Activated CD4-positive, alpha-beta memory T cell treated with anti-CD3 and anti-CD28 coated beads, Interleukin-2, amount 10 ng/mL, durations not matched to agents 7 days and 5 days (primary cell): ENCODE measurements around the gene COX4I1. TPM values are rescaled to one million over a fixed set of nuclear protein-coding genes. Genes with fewer than 3 reads are reported as not detected.

Experiments
- CTCF ChIA-PET: fragments of 350-600 bp; sonication (Branson Sonifier 250); formaldehyde crosslinking; loops from one replicate; lab custom pipeline; 2021; ENCODE audit warnings: antibody characterized with exemption, inconsistent platforms; lab: Charles Lee
- POLR2A ChIA-PET: fragments of 350-600 bp; sonication (Branson Sonifier 250); formaldehyde crosslinking; loops from one replicate; lab custom pipeline; 2021; ENCODE audit warnings: antibody characterized with exemption; lab: Charles Lee
- DNase-seq: peaks from one replicate; pipeline ENCODE4 v3.0.0-alpha.2; 2020
- H3K27ac Mint-ChIP-seq: one replicate; pipeline ENCODE4 v1.8.0; 2021; ENCODE audit warnings: mild to moderate bottlenecking, mixed read lengths
- H3K27me3 Mint-ChIP-seq: one replicate; pipeline ENCODE4 v1.8.0; 2021; ENCODE audit warnings: mixed read lengths
- H3K36me3 Mint-ChIP-seq: one replicate; pipeline ENCODE4 v1.8.0; 2021; ENCODE audit warnings: low read depth, mixed read lengths
- H3K4me1 Mint-ChIP-seq: one replicate; pipeline ENCODE4 v1.8.0; 2021; ENCODE audit warnings: mixed read lengths
- H3K4me3 Mint-ChIP-seq: one replicate; pipeline ENCODE4 v1.8.0; 2021; ENCODE audit warnings: mild to moderate bottlenecking, mixed read lengths
- H3K9me3 Mint-ChIP-seq: one replicate; pipeline ENCODE4 v1.8.0; 2021; ENCODE audit warnings: mixed read lengths
- total RNA-seq, 2 experiments: library from RNA; stranded (reverse); gene quantifications; one replicate each; pipeline ENCODE4 v1.2.3, GENCODE V29; 2021

The COX4I1 gene
- total RNA-seq: 100 to 1,000 TPM; 450 to 456 TPM

- Mint-ChIP-seq H3K27me3 (no peaks in the 10 kb centered on the region), H3K36me3 (peaks cover 47% of the 10 kb centered on the region), H3K4me3 (peak within 1 kb of the TSS; percentile 91), H3K27ac (peak within 1 kb of the TSS; percentile 89), H3K9me3 (no peaks in the 10 kb centered on the region), H3K4me1 (peaks cover 47% of the 10 kb centered on the region)
- POLR2A ChIA-PET: interaction anchor here (0.8 to 1.5 kb wide), 6 partner anchors 8 to 1683 kb away, joined by 3 to 7 read pairs (median 4); partner anchors contain the start of gene MBTPS1
- DNase-seq: peak; percentile 93
- CTCF ChIA-PET: interaction anchor here (0.9 to 2.1 kb wide), 2 partner anchors 20 to 22 kb away, joined by 3 to 6 read pairs; no protein-coding TSS in a partner anchor
These were observed at the start of gene COX4I1, which contains the start of gene EMC8 for GRCh38 chr16:85799497-85800320. Gene COX4I1, plus strand, starts transcription at chr16:85799695. Its CDS starts 1,511 bp downstream, at chr16:85801206. Gene EMC8, minus strand, starts transcription at chr16:85799544. Its CDS starts 249 bp downstream, at chr16:85799295.

- POLR2A ChIA-PET: no interaction called here
- CTCF ChIA-PET: interaction anchor here (1.2 kb wide), 1 partner anchor 134 kb away, joined by 3 read pairs; no protein-coding TSS in a partner anchor
- H3K4me3 Mint-ChIP-seq: no peak overlapping the region
These were observed 49.7 kb upstream of the COX4I1 start for GRCh38 chr16:85749771-85750145.

GRCh38 chr16:85750146-85750826, 49.2 kb upstream of the COX4I1 start:
- no peaks in the 10 kb centered on the region for H3K9me3 Mint-ChIP-seq
- H3K4me1 Mint-ChIP-seq: peaks cover 11% of the 10 kb centered on the region
- CTCF ChIA-PET: no interaction called here
- POLR2A ChIA-PET: no interaction called here
- no peak for DNase-seq
- H3K36me3 Mint-ChIP-seq: no peaks in the 10 kb centered on the region
- no peak overlapping the region for H3K27ac Mint-ChIP-seq
- H3K27me3 Mint-ChIP-seq: peaks cover 34% of the 10 kb centered on the region
- H3K4me3 Mint-ChIP-seq: peak overlapping the region; percentile 53

More at GRCh38 chr16:85749771-85750145, 49.7 kb upstream of the COX4I1 start:
- Mint-ChIP-seq H3K27me3 (peaks cover 34% of the 10 kb centered on the region), H3K36me3 (no peaks in the 10 kb centered on the region), H3K9me3 (no peaks in the 10 kb centered on the region), H3K4me1 (peaks cover 11% of the 10 kb centered on the region), H3K27ac (no peak overlapping the region)
- DNase-seq: no peak

- Mint-ChIP-seq H3K27ac (no peak within 1 kb of the TSS), H3K36me3 (no peaks in the 10 kb centered on the region), H3K9me3 (no peaks in the 10 kb centered on the region), H3K4me1 (peaks cover 11% of the 10 kb centered on the region), H3K27me3 (peaks cover 34% of the 10 kb centered on the region), H3K4me3 (peak within 1 kb of the TSS; percentile 53)
- POLR2A ChIA-PET: no interaction called here
- DNase-seq: no peak
- CTCF ChIA-PET: no interaction called here
These were observed 48.4 kb upstream of the COX4I1 start, which contains the start of gene C16orf74 for GRCh38 chr16:85750827-85751697. Gene C16orf74, minus strand, starts transcription at chr16:85751096. Its CDS starts 15,879 bp downstream, at chr16:85735217.

GRCh38 chr16:85751698-85752501, 47.6 kb upstream of the COX4I1 start:
- no peaks in the 10 kb centered on the region for H3K36me3 Mint-ChIP-seq
- DNase-seq: no peak
- no peak overlapping the region for H3K27ac Mint-ChIP-seq
- H3K27me3 Mint-ChIP-seq: peaks cover 34% of the 10 kb centered on the region
- ChIA-PET CTCF (no interaction called here), POLR2A (no interaction called here)
- peaks cover 9% of the 10 kb centered on the region for H3K4me1 Mint-ChIP-seq
- no peak overlapping the region for H3K4me3 Mint-ChIP-seq
- no peaks in the 10 kb centered on the region for H3K9me3 Mint-ChIP-seq

GRCh38 chr16:85752511-85753420, 46.7 kb upstream of the COX4I1 start:
- Mint-ChIP-seq H3K27me3 (peaks cover 29% of the 10 kb centered on the region), H3K4me1 (peaks cover 6% of the 10 kb centered on the region), H3K36me3 (no peaks in the 10 kb centered on the region), H3K9me3 (no peaks in the 10 kb centered on the region), H3K27ac (no peak overlapping the region), H3K4me3 (no peak overlapping the region)
- CTCF ChIA-PET: no interaction called here
- DNase-seq: no peak
- POLR2A ChIA-PET: no interaction called here

GRCh38 chr16:85753559-85753958, 45.9 kb upstream of the COX4I1 start:
- H3K4me1 Mint-ChIP-seq: peaks cover 8% of the 10 kb centered on the region
- H3K36me3 Mint-ChIP-seq: no peaks in the 10 kb centered on the region
- DNase-seq: no peak
- CTCF ChIA-PET: no interaction called here
- H3K4me3 Mint-ChIP-seq: no peak overlapping the region
- H3K27ac Mint-ChIP-seq: no peak overlapping the region
- no peaks in the 10 kb centered on the region for H3K9me3 Mint-ChIP-seq
- POLR2A ChIA-PET: no interaction called here
- peaks cover 28% of the 10 kb centered on the region for H3K27me3 Mint-ChIP-seq

- Mint-ChIP-seq H3K27ac (no peak overlapping the region), H3K4me1 (peaks cover 11% of the 10 kb centered on the region), H3K27me3 (peaks cover 30% of the 10 kb centered on the region), H3K36me3 (no peaks in the 10 kb centered on the region), H3K9me3 (no peaks in the 10 kb centered on the region), H3K4me3 (no peak overlapping the region)
- CTCF ChIA-PET: no interaction called here
- no peak for DNase-seq
- POLR2A ChIA-PET: no interaction called here
These were observed 45.5 kb upstream of the COX4I1 start for GRCh38 chr16:85753976-85754375.

- no peak for DNase-seq
- H3K27ac Mint-ChIP-seq: no peak overlapping the region
- H3K4me3 Mint-ChIP-seq: no peak overlapping the region
- H3K4me1 Mint-ChIP-seq: peaks cover 14% of the 10 kb centered on the region
- H3K9me3 Mint-ChIP-seq: no peaks in the 10 kb centered on the region
- no peaks in the 10 kb centered on the region for H3K36me3 Mint-ChIP-seq
- ChIA-PET POLR2A (no interaction called here), CTCF (no interaction called here)
- peaks cover 32% of the 10 kb centered on the region for H3K27me3 Mint-ChIP-seq
These were observed 45.1 kb upstream of the COX4I1 start for GRCh38 chr16:85754413-85754812.

GRCh38 chr16:85755929-85756768, 43.3 kb upstream of the COX4I1 start:
- DNase-seq: no peak
- H3K9me3 Mint-ChIP-seq: no peaks in the 10 kb centered on the region
- CTCF ChIA-PET: interaction anchor here (1.0 kb wide), 1 partner anchor 33 kb away, joined by 3 read pairs; no protein-coding TSS in a partner anchor
- no peaks in the 10 kb centered on the region for H3K36me3 Mint-ChIP-seq
- H3K27me3 Mint-ChIP-seq: peaks cover 34% of the 10 kb centered on the region
- POLR2A ChIA-PET: no interaction called here
- no peak overlapping the region for H3K4me3 Mint-ChIP-seq
- H3K4me1 Mint-ChIP-seq: peaks cover 10% of the 10 kb centered on the region
- H3K27ac Mint-ChIP-seq: no peak overlapping the region
